Endothelial cell of umbilical vein (primary cell): Measurements from ENCODE around the gene RALBP1.

ENCODE experiments used
- CTCF ChIP-seq, 2 donors: IDR thresholded peaks; 1 replicate in 1 of 2; 2 replicates in 1 of 2; pipeline ENCODE4 v1.5.1; 2011; ENCODE audit warnings: low read length in 2 of 2, mild to moderate bottlenecking in 2 of 2, moderate library complexity in 2 of 2, control low read depth in 1 of 2, inconsistent platforms in 1 of 2, low read depth in 1 of 2; ENCODE audit not compliant: insufficient read depth in 1 of 2; ENCODE audit errors: extremely low read depth in 1 of 2
- EZH2 ChIP-seq: IDR thresholded peaks from 2 replicates; pipeline ENCODE4 v1.6.1; 2012; ENCODE audit warnings: borderline replicate concordance, low read depth, mild to moderate bottlenecking, moderate library complexity, low read length, inconsistent platforms; ENCODE audit not compliant: severe bottlenecking
- FOS ChIP-seq: IDR thresholded peaks from 2 replicates; pipeline ENCODE4 v1.6.1; 2011; ENCODE audit warnings: mild to moderate bottlenecking, low read length, moderate library complexity, borderline replicate concordance; ENCODE audit not compliant: insufficient read depth
- MYC ChIP-seq: IDR thresholded peaks from one replicate; pipeline ENCODE4 v1.6.1; 2011; ENCODE audit warnings: mild to moderate bottlenecking, low read depth, low read length
- POLR2A ChIP-seq: IDR thresholded peaks from 2 replicates; pipeline ENCODE4 v1.6.1; 2012; ENCODE audit warnings: low read depth, mild to moderate bottlenecking, control low read depth, low read length
- POLR2AphosphoS5 ChIP-seq: IDR thresholded peaks from 2 replicates; pipeline ENCODE4 v1.6.1; 2012; ENCODE audit warnings: low read depth, mild to moderate bottlenecking, control low read depth, low read length, moderate library complexity; ENCODE audit not compliant: insufficient read depth

- TF ChIP-seq CTCF (IDR thresholded peaks at IDR 0.05; ENCODE audit: extremely low read depth in 1 of 2, insufficient read depth in 1 of 2, low read depth in 1 of 2, low read length in 2 of 2) (no peak), POLR2A (no peak), EZH2 (no peak), POLR2AphosphoS5 (no peak), MYC (no peak), FOS (no peak)
Observed at GRCh38 chr18:9434122-9434701, 41.1 kb upstream of the RALBP1 start.
